SK-N-SH treated with all-trans-retinoic acid at 6 μM for 48 hours (cell line): ENCODE measurements around the gene FOXN3.

Experiments used
- ATAC-seq: fragments of 200-7000 bp; cut with Tn5 transposase; 3 replicates; pipeline ENCODE4 v1.9.1; 2020; ENCODE audit warnings: mild to moderate bottlenecking, moderate library complexity
- ARNTL ChIP-seq: fragments of 450-650 bp; formaldehyde crosslinking; IDR thresholded peaks from 2 replicates; pipeline ENCODE4 v1.5.0; 2020; ENCODE audit warnings: low read depth, mild to moderate bottlenecking, moderate library complexity, borderline replicate concordance
- BACH2 ChIP-seq: fragments of 250-450 bp; sonication (Bioruptor Pico); IDR thresholded peaks from 2 replicates; pipeline ENCODE4 v1.9.0; 2021; ENCODE audit warnings: mild to moderate bottlenecking, borderline replicate concordance
- CSDC2 ChIP-seq: fragments of 250-450 bp; sonication (Bioruptor Pico); IDR thresholded peaks from 2 replicates; pipeline ENCODE4 v1.5.0; 2020; ENCODE audit warnings: mild to moderate bottlenecking, moderate library complexity
- ESRRG ChIP-seq: fragments of 250-450 bp; sonication (Bioruptor Pico); IDR thresholded peaks from 2 replicates; pipeline ENCODE4 v1.6.1; 2021; ENCODE audit warnings: mild to moderate bottlenecking
- GLIS3 ChIP-seq: fragments of 250-450 bp; sonication (Bioruptor Pico); IDR thresholded peaks from 2 replicates; pipeline ENCODE4 v1.5.0; 2020; ENCODE audit warnings: mild to moderate bottlenecking, moderate library complexity
- ISL1 ChIP-seq: fragments of 250-450 bp; sonication (Bioruptor Pico); IDR thresholded peaks from 2 replicates; pipeline ENCODE4 v2.1.2; 2022; ENCODE audit warnings: mild to moderate bottlenecking, moderate library complexity
- PPARA ChIP-seq: fragments of 250-450 bp; sonication (Bioruptor Pico); IDR thresholded peaks from 2 replicates; pipeline ENCODE4 v1.5.0; 2020; ENCODE audit warnings: mild to moderate bottlenecking, borderline replicate concordance
- RARB ChIP-seq: fragments of 250-450 bp; sonication (Bioruptor Pico); IDR thresholded peaks from 2 replicates; pipeline ENCODE4 v1.8.0; 2021; ENCODE audit warnings: mild to moderate bottlenecking, moderate library complexity
- SNAI2 ChIP-seq: fragments of 250-450 bp; sonication (Bioruptor Pico); IDR thresholded peaks from 2 replicates; pipeline ENCODE4 v1.5.0; 2020; ENCODE audit warnings: mild to moderate bottlenecking, moderate library complexity
- TCF4 ChIP-seq: fragments of 250-450 bp; sonication (Bioruptor Pico); IDR thresholded peaks from 2 replicates; pipeline ENCODE4 v1.8.0; 2021; ENCODE audit warnings: mild to moderate bottlenecking, moderate library complexity, borderline replicate concordance
- TOX ChIP-seq: fragments of 250-450 bp; sonication (Bioruptor Pico); IDR thresholded peaks from 2 replicates; pipeline ENCODE4 v1.8.0; 2021; ENCODE audit warnings: mild to moderate bottlenecking, moderate library complexity, borderline replicate concordance
- ZFP3 ChIP-seq: fragments of 250-450 bp; sonication (Bioruptor Pico); IDR thresholded peaks from 2 replicates; pipeline ENCODE4 v1.5.0; 2020; ENCODE audit warnings: mild to moderate bottlenecking, moderate library complexity
- ZFP30 ChIP-seq: fragments of 450-650 bp; formaldehyde crosslinking; IDR thresholded peaks from 2 replicates; pipeline ENCODE4 v1.5.0; 2022; ENCODE audit warnings: mild to moderate bottlenecking, moderate library complexity
- ZNF70 ChIP-seq: fragments of 450-650 bp; formaldehyde crosslinking; IDR thresholded peaks from 2 replicates; pipeline ENCODE4 v1.5.0; 2020; ENCODE audit warnings: mild to moderate bottlenecking, moderate library complexity
- ZNF8 ChIP-seq: fragments of 450-650 bp; formaldehyde crosslinking; IDR thresholded peaks from 2 replicates; pipeline ENCODE4 v1.5.0; 2020; ENCODE audit warnings: mild to moderate bottlenecking, moderate library complexity
- TF ChIP-seq, protein P1 (sequence below): fragments of 250-450 bp; sonication (Bioruptor Pico); IDR thresholded peaks from 2 replicates; pipeline ENCODE4 v1.8.0; 2021; ENCODE audit warnings: low read depth, mild to moderate bottlenecking, moderate library complexity, borderline replicate concordance
- TF ChIP-seq, protein P2 (sequence below): fragments of 250-450 bp; sonication (Bioruptor Pico); IDR thresholded peaks from 2 replicates; pipeline ENCODE4 v1.5.1; 2021; ENCODE audit warnings: mild to moderate bottlenecking, moderate library complexity
- TF ChIP-seq, protein P3 (sequence below): fragments of 250-450 bp; sonication (Bioruptor Pico); IDR thresholded peaks from 2 replicates; pipeline ENCODE4 v1.8.0; 2020; ENCODE audit warnings: mild to moderate bottlenecking, moderate library complexity, borderline replicate concordance
- TF ChIP-seq, protein P4 (sequence below): fragments of 250-450 bp; sonication (Bioruptor Pico); IDR thresholded peaks from 2 replicates; pipeline ENCODE4 v1.5.1; 2020; ENCODE audit warnings: low read depth, mild to moderate bottlenecking, moderate library complexity
- TF ChIP-seq, protein P5 (sequence below): fragments of 250-450 bp; sonication (Bioruptor Pico); IDR thresholded peaks from 2 replicates; pipeline ENCODE4 v1.5.0; 2020; ENCODE audit warnings: mild to moderate bottlenecking, moderate library complexity

Gene FOXN3

DNA sequence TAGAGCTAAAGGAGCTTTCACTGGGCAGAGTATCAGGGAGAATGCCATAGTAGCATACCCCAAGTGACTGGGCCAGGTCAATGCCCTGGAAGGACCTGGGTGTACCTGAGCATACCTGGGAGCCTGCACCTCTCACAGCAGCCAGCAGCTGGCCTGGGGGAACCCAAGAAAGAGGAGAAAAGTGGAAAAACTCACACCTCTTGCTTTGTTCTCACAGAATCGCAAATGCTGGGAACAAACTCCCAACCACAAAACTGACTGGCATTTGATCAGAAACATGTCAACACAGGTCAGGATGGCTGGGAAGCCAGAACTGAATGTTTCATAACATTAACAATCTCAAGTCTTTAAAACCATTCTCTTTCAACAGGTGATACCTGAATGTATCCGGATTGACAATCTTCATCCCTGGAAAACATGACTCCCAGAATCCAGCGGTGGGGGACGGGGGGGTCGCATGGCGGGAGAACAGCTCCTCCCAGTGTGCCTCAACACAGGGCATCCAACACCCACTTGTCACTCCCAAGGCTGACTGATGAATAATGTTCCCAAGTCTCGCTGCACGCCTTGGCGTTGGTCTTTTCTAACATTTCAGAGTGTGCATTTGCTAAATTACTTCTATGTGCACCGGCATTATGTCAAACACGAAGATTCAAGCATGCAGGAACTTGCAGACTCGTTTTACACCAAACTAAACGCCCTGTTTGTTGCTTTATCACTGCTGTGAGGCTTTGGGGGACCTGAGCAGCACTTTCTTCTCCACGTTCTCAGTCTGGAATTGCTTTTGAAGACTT, 7.9 kb downstream of the FOXN3 start:
- ATAC-seq = no peak

GRCh38 chr14:89407856-89408255, 9.2 kb downstream of the FOXN3 start:
- peak; percentile 18; the same call in 2 of the 3 replicates for ATAC-seq
- no peak for TF ChIP-seq ZNF70 (CRISPR knock-in tag)
- TF ChIP-seq, protein P1, sequence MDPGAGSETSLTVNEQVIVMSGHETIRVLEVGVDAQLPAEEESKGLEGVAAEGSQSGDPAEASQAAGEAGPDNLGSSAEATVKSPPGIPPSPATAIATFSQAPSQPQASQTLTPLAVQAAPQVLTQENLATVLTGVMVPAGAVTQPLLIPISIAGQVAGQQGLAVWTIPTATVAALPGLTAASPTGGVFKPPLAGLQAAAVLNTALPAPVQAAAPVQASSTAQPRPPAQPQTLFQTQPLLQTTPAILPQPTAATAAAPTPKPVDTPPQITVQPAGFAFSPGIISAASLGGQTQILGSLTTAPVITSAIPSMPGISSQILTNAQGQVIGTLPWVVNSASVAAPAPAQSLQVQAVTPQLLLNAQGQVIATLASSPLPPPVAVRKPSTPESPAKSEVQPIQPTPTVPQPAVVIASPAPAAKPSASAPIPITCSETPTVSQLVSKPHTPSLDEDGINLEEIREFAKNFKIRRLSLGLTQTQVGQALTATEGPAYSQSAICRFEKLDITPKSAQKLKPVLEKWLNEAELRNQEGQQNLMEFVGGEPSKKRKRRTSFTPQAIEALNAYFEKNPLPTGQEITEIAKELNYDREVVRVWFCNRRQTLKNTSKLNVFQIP (CRISPR knock-in tag) = no peak
- TF ChIP-seq ARNTL (CRISPR knock-in tag) = no peak
- TF ChIP-seq ESRRG = no peak
- no peak for TF ChIP-seq CSDC2

More for the DNA sequence above, 7.9 kb downstream of the FOXN3 start:
- TF ChIP-seq BACH2 (CRISPR knock-in tag) = no peak

- peak; percentile 50 for ATAC-seq
- TF ChIP-seq ZNF70 (CRISPR knock-in tag) (no peak), TOX (no peak), GLIS3 (CRISPR knock-in tag) (no peak), TCF4 (CRISPR knock-in tag) (no peak), PPARA (CRISPR knock-in tag) (no peak), RARB (no peak), ZNF8 (CRISPR knock-in tag) (no peak), ISL1 (no peak), ARNTL (CRISPR knock-in tag) (no peak)
- TF ChIP-seq, protein P1 (CRISPR knock-in tag) = no peak
- TF ChIP-seq, protein P2, sequence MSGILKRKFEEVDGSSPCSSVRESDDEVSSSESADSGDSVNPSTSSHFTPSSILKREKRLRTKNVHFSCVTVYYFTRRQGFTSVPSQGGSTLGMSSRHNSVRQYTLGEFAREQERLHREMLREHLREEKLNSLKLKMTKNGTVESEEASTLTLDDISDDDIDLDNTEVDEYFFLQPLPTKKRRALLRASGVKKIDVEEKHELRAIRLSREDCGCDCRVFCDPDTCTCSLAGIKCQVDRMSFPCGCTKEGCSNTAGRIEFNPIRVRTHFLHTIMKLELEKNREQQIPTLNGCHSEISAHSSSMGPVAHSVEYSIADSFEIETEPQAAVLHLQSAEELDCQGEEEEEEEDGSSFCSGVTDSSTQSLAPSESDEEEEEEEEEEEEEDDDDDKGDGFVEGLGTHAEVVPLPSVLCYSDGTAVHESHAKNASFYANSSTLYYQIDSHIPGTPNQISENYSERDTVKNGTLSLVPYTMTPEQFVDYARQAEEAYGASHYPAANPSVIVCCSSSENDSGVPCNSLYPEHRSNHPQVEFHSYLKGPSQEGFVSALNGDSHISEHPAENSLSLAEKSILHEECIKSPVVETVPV = no peak
- TF ChIP-seq, protein P3, sequence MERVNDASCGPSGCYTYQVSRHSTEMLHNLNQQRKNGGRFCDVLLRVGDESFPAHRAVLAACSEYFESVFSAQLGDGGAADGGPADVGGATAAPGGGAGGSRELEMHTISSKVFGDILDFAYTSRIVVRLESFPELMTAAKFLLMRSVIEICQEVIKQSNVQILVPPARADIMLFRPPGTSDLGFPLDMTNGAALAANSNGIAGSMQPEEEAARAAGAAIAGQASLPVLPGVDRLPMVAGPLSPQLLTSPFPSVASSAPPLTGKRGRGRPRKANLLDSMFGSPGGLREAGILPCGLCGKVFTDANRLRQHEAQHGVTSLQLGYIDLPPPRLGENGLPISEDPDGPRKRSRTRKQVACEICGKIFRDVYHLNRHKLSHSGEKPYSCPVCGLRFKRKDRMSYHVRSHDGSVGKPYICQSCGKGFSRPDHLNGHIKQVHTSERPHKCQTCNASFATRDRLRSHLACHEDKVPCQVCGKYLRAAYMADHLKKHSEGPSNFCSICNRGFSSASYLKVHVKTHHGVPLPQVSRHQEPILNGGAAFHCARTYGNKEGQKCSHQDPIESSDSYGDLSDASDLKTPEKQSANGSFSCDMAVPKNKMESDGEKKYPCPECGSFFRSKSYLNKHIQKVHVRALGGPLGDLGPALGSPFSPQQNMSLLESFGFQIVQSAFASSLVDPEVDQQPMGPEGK = no peak
Measured at GRCh38 chr14:89406941-89407340, 10.1 kb downstream of the FOXN3 start.

GRCh38 chr14:89406361-89406760, 10.7 kb downstream of the FOXN3 start:
- TF ChIP-seq RARB (no peak), ISL1 (no peak), ZFP3 (CRISPR knock-in tag) (no peak), ZNF8 (CRISPR knock-in tag) (no peak), BACH2 (CRISPR knock-in tag) (no peak), PPARA (CRISPR knock-in tag) (no peak), ESRRG (no peak)
- TF ChIP-seq, protein P4, sequence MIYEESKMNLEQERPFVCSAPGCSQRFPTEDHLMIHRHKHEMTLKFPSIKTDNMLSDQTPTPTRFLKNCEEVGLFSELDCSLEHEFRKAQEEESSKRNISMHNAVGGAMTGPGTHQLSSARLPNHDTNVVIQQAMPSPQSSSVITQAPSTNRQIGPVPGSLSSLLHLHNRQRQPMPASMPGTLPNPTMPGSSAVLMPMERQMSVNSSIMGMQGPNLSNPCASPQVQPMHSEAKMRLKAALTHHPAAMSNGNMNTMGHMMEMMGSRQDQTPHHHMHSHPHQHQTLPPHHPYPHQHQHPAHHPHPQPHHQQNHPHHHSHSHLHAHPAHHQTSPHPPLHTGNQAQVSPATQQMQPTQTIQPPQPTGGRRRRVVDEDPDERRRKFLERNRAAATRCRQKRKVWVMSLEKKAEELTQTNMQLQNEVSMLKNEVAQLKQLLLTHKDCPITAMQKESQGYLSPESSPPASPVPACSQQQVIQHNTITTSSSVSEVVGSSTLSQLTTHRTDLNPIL (CRISPR knock-in tag) = no peak
- ATAC-seq = no peak

GRCh38 chr14:89405712-89406111, 11.3 kb downstream of the FOXN3 start:
- no peak for ATAC-seq
- TF ChIP-seq TCF4 (CRISPR knock-in tag) (no peak), ZNF70 (CRISPR knock-in tag) (no peak), SNAI2 (CRISPR knock-in tag) (no peak), PPARA (CRISPR knock-in tag) (no peak), ZFP30 (CRISPR knock-in tag) (no peak), ISL1 (no peak), ZNF8 (CRISPR knock-in tag) (no peak), ARNTL (CRISPR knock-in tag) (no peak), GLIS3 (CRISPR knock-in tag) (no peak)
- TF ChIP-seq, protein P5, sequence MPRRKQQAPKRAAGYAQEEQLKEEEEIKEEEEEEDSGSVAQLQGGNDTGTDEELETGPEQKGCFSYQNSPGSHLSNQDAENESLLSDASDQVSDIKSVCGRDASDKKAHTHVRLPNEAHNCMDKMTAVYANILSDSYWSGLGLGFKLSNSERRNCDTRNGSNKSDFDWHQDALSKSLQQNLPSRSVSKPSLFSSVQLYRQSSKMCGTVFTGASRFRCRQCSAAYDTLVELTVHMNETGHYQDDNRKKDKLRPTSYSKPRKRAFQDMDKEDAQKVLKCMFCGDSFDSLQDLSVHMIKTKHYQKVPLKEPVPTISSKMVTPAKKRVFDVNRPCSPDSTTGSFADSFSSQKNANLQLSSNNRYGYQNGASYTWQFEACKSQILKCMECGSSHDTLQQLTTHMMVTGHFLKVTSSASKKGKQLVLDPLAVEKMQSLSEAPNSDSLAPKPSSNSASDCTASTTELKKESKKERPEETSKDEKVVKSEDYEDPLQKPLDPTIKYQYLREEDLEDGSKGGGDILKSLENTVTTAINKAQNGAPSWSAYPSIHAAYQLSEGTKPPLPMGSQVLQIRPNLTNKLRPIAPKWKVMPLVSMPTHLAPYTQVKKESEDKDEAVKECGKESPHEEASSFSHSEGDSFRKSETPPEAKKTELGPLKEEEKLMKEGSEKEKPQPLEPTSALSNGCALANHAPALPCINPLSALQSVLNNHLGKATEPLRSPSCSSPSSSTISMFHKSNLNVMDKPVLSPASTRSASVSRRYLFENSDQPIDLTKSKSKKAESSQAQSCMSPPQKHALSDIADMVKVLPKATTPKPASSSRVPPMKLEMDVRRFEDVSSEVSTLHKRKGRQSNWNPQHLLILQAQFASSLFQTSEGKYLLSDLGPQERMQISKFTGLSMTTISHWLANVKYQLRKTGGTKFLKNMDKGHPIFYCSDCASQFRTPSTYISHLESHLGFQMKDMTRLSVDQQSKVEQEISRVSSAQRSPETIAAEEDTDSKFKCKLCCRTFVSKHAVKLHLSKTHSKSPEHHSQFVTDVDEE (CRISPR knock-in tag) = no peak
- TF ChIP-seq, protein P2 = no peak
